ENCODE measurements around the gene ANKRD13A. TPM values are rescaled to one million over a fixed set of nuclear protein-coding genes. Genes with fewer than 3 reads are reported as not detected.
A peak's percentile ranks its signal among the peaks of the same experiment; 100 is the strongest.
"Not testable (repeated sequence)": the region's sequence is repeated elsewhere in the genome, so short reads cannot be mapped to it uniquely, and the experiment has no call there.

Gene ANKRD13A
- total RNA-seq, 1 experiment from 2014 or later: 19.9 TPM

DNA sequence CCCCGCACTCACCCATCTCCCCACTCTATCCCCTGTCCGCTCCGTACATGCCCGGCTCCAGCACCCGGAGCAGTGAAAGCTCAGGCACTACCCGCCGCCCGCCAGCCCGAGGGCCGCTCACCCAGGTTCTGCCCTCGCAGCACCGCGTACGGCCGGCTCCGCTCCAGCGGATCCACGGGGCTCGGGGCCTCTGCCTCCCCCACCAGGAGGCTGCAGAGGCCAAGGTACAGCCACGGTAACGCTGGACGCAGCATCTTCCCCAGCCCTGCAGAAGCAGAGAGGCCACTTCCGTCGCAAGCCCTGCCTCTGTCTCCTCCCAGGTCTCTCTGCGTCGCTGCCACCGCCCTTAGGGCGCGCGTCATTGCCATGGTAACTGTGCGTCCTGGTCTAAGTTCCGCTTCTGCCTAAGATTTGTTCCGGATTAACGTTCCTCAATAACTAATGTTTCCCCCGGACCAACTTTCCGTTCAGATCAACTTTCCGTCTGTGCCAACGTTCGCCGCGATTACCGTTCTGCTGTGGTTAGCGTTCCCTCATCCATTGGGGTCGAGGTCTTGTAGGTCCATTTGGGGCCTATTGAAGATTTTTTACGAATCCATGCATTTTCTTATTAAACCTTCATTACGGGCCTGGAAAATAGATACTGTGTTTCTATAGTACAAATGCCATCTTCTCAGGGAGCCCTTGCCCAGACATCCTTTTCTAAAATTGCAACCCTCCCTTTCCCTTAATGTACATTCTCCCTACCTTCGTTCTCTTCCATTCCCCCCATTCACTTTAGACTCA lies 49.2 kb downstream of the ANKRD13A start, which contains the start of gene C12orf76 (continued):
- peak; percentile 87 for TF ChIP-seq SRF (IDR thresholded peaks at IDR 0.05; ENCODE audit: low read depth)

DNA sequence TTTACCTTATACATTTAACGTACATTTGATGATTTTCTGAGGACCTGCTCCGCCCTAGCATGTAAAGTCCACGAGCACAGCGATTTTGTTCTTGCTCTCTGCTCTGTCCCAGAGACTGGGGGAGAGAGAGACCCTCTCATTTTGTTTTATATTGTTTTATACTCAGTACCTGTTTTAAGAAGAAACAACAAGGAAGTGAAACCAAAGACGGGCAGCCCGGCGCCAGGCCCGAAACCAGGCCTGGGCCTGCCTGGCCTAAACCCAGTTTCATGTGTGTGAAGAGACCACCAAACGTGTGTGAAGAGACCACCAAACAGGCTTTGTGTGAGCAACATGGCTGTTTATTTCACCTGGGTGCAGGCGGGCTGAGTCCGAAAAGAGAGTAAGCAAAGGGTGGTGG lies 49.8 kb downstream of the ANKRD13A start:
- not testable (repeated sequence) for ATAC-seq
- peak overlapping the region; percentile 50; the same call in 1 of the 2 replicates for H3K27ac ChIP-seq (ENCODE audit: low read depth, low read length)

DNA sequence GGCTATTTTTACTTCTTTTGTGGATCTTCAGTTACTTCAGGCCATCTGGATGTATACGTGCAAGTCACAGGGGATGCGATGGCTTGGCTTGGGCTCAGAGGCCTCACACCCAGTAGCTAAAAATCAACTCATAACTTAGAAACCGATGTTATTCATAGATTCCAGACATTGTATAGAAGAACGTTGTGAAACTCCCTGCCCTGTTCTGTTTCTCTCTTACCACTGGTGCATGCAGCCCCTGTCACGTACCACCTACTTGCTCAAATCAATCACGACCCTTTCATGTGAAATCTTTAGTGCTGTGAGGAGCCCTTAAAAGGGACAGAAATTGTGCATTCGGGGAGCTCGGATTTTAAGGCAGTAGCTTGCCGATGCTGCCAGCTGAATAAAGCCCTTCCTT lies 50.4 kb downstream of the ANKRD13A start:
- H3K9me2 ChIP-seq (ENCODE audit: insufficient read depth); H3K9me3 ChIP-seq (ENCODE audit: control insufficient read depth in 1 of 2, insufficient read depth in 1 of 2, low read depth in 1 of 2, low read length in 2 of 2); ATAC-seq; RAD21 ChIA-PET (ENCODE audit: low non-redundant PET in 1 of 2, low total read pairs in 2 of 2, uncharacterized antibody in 2 of 2, unreplicated experiment in 2 of 2); H3K27me3 ChIP-seq (ENCODE audit: insufficient read depth, low read length); H3K4me3 ChIP-seq (replicated peaks in 1 of 2; ENCODE audit: low read depth in 1 of 2, low read length in 2 of 2); H3K4me2 ChIP-seq (ENCODE audit: low read length); DNase-seq (ENCODE audit: low read depth, low spot score); CTCF ChIA-PET; H3K36me3 ChIP-seq (ENCODE audit: control insufficient read depth in 1 of 2, insufficient read depth in 2 of 2, low read length in 2 of 2); BruUV-seq (replicated peaks); intact Hi-C loops (cut with micrococcal nuclease); H4K20me1 ChIP-seq (ENCODE audit: insufficient read depth); POLR2A ChIA-PET; H3K27ac ChIP-seq (ENCODE audit: low read depth, low read length); H2AFZ ChIP-seq (ENCODE audit: low read depth, low read length, poor library complexity, severe bottlenecking): not testable (repeated sequence)
- H3K4me1 ChIP-seq (ENCODE audit: control insufficient read depth in 1 of 2, insufficient read depth in 2 of 2, low read length in 2 of 2): peaks cover 14 to 23% of the 10 kb centered on the region in 2 experiments
- peak overlapping the region; percentile 85; the same call in 1 of the 2 replicates for H3K9ac ChIP-seq (ENCODE audit: low read length)
- H3K79me2 ChIP-seq (ENCODE audit: insufficient read depth, low read length): peaks cover 34% of the 10 kb centered on the region

More for the DNA sequence above, 49.8 kb downstream of the ANKRD13A start:
- Histone ChIP-seq H3K4me3 (replicated peaks in 1 of 2; ENCODE audit: low read depth in 1 of 2, low read length in 2 of 2) (peak overlapping the region; percentile 85 to 99), H3K79me2 (ENCODE audit: insufficient read depth, low read length) (peaks cover 40% of the 10 kb centered on the region), H3K4me2 (ENCODE audit: low read length) (peak overlapping the region; percentile 93), H3K9ac (ENCODE audit: low read length) (peak overlapping the region; percentile 85), H2AFZ (ENCODE audit: low read depth, low read length, poor library complexity, severe bottlenecking) (peak overlapping the region; percentile 60), H3K4me1 (ENCODE audit: control insufficient read depth in 1 of 2, insufficient read depth in 2 of 2, low read length in 2 of 2) (peaks cover 11 to 22% of the 10 kb centered on the region in 2 experiments; a peak in 3 of 4 replicates)
- H4K20me1 ChIP-seq (ENCODE audit: insufficient read depth); CTCF ChIA-PET; H3K36me3 ChIP-seq (ENCODE audit: control insufficient read depth in 1 of 2, insufficient read depth in 2 of 2, low read length in 2 of 2); intact Hi-C loops (cut with micrococcal nuclease); POLR2A ChIA-PET; H3K27me3 ChIP-seq (ENCODE audit: insufficient read depth, low read length); H3K9me3 ChIP-seq (ENCODE audit: control insufficient read depth in 1 of 2, insufficient read depth in 1 of 2, low read depth in 1 of 2, low read length in 2 of 2); DNase-seq (ENCODE audit: low read depth, low spot score); RAD21 ChIA-PET (ENCODE audit: low non-redundant PET in 1 of 2, low total read pairs in 2 of 2, uncharacterized antibody in 2 of 2, unreplicated experiment in 2 of 2); H3K9me2 ChIP-seq (ENCODE audit: insufficient read depth): not testable (repeated sequence)
- BruUV-seq (replicated peaks): TSS peak; percentile 98
- peak; percentile 37; the same call in 1 of the 2 replicates for TF ChIP-seq ZFX (IDR thresholded peaks at IDR 0.05)
